Astrocyte (in vitro differentiated cells and primary cell): ENCODE measurements around the gene PPP1R15B. TPM values are rescaled to one million over a fixed set of nuclear protein-coding genes. Genes with fewer than 3 reads are reported as not detected.

Source experiments
- DNase-seq: peaks from one replicate; pipeline ENCODE4 v3.0.0-alpha.2; 2010; ENCODE audit warnings: low read depth
- FAIRE-seq: peaks from 2 replicates; lab custom pipeline; 2011; peaks lifted over from hg19 to GRCh38; lab: Jason Lieb, UNC
- H2AFZ ChIP-seq: 2 replicates; pipeline ENCODE4 v1.6.0; 2012; ENCODE audit warnings: low read depth, low read length, inconsistent platforms
- H3K27ac ChIP-seq: 2 replicates; pipeline ENCODE4 v1.5.1; 2011; ENCODE audit warnings: low read depth, low read length, inconsistent platforms
- H3K27me3 ChIP-seq: 2 replicates; pipeline ENCODE4 v1.6.0; 2011; ENCODE audit warnings: low read length, inconsistent platforms; ENCODE audit not compliant: insufficient read depth
- H3K36me3 ChIP-seq: 2 replicates; pipeline ENCODE4 v1.5.1; 2011; ENCODE audit warnings: low read length, inconsistent platforms; ENCODE audit not compliant: insufficient read depth
- H3K4me1 ChIP-seq: 2 replicates; pipeline ENCODE4 v1.5.1; 2011; ENCODE audit warnings: low read length, inconsistent platforms; ENCODE audit not compliant: insufficient read depth
- H3K4me2 ChIP-seq: 2 replicates; pipeline ENCODE4 v1.6.0; 2012; ENCODE audit warnings: low read length, inconsistent platforms
- H3K4me3 ChIP-seq: 2 replicates; pipeline ENCODE4 v1.5.1; 2011; ENCODE audit warnings: low read depth, mild to moderate bottlenecking, low read length, inconsistent platforms; ENCODE audit not compliant: insufficient read depth
- H3K79me2 ChIP-seq: 2 replicates; pipeline ENCODE4 v1.6.0; 2012; ENCODE audit warnings: mild to moderate bottlenecking, low read length, inconsistent platforms; ENCODE audit not compliant: insufficient read depth
- H3K9ac ChIP-seq: 2 replicates; pipeline ENCODE4 v1.6.0; 2012; ENCODE audit warnings: mild to moderate bottlenecking, low read length, inconsistent platforms
- H3K9me3 ChIP-seq: 2 replicates; pipeline ENCODE4 v1.5.1; 2012; ENCODE audit warnings: low read depth, mild to moderate bottlenecking, low read length, inconsistent platforms; ENCODE audit not compliant: insufficient read depth
- H4K20me1 ChIP-seq: 2 replicates; pipeline ENCODE4 v1.6.0; 2012; ENCODE audit warnings: low read length, inconsistent platforms; ENCODE audit not compliant: insufficient read depth
- H3K27ac Mint-ChIP-seq: one replicate; pipeline ENCODE4 v1.8.0; 2021; ENCODE audit warnings: mild to moderate bottlenecking, mixed read lengths; ENCODE audit not compliant: unreplicated experiment
- H3K27me3 Mint-ChIP-seq: one replicate; pipeline ENCODE4 v1.8.0; 2021; ENCODE audit warnings: low read depth, mixed read lengths; ENCODE audit not compliant: unreplicated experiment
- H3K36me3 Mint-ChIP-seq: one replicate; pipeline ENCODE4 v1.8.0; 2021; ENCODE audit warnings: low read depth, mixed read lengths; ENCODE audit not compliant: unreplicated experiment
- H3K4me1 Mint-ChIP-seq: one replicate; pipeline ENCODE4 v1.8.0; 2021; ENCODE audit warnings: low read depth, mixed read lengths; ENCODE audit not compliant: unreplicated experiment
- H3K4me3 Mint-ChIP-seq: one replicate; pipeline ENCODE4 v1.8.0; 2021; ENCODE audit warnings: mild to moderate bottlenecking, moderate library complexity, mixed read lengths; ENCODE audit not compliant: unreplicated experiment
- H3K9me3 Mint-ChIP-seq: one replicate; pipeline ENCODE4 v1.8.0; 2021; ENCODE audit warnings: mild to moderate bottlenecking, mixed read lengths; ENCODE audit not compliant: unreplicated experiment
- CTCF ChIP-seq: IDR thresholded peaks from 2 replicates; pipeline ENCODE4 v1.5.1; 2011; ENCODE audit warnings: low read depth, mild to moderate bottlenecking, inconsistent platforms, low read length, moderate library complexity; ENCODE audit not compliant: insufficient read depth
- EZH2 ChIP-seq: IDR thresholded peaks from 2 replicates; pipeline ENCODE4 v1.6.1; 2012; ENCODE audit warnings: mild to moderate bottlenecking, low read length, inconsistent platforms; ENCODE audit not compliant: insufficient read depth
- total RNA-seq: library from RNA; stranded (reverse); gene quantifications from 2 replicates; pipeline ENCODE4 v1.2.1, GENCODE V29; 2021

Gene PPP1R15B
- total RNA-seq, 1 donor from 2014 or later = 38.8 TPM

DNA sequence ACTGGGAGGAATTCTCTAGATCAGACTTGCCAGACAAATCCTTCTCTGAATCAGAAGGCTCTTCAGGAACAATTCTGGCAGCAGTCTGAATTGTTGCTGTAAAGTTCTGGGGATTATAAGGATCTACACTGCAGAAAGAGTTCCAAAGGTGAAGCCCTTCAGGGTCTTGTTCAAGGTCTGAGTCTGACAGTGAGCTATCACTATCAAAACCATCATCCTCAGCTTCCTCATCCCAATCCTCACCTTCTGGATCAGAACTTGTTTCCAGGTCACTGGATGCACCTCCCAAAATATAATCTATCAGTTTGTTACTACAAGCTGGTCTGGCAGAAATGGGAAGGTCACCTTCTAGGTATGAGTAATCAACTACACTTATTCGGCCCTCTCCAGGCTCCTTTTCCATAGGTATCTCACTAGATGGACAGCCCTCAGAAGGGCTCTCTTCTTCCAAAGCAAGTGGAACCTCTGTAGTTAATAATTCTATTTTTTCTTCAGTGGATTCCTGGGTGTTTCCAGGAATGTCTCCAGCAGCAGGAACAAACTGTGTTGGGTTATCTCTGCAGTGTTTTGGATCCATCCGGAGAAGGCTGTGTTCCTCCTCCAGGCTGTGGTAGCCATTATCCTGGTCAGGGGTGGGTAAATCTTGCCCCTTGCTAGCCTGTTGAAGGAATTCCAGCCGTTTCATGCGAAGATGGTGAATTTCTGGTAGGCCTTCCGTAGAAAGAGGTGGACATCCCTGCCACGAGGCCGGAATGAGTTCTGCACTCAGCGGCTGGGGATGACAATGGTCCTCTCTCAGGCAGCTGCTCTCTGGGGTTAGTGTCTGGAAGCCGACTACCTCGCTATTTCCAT is 1.6 kb downstream of the PPP1R15B start:
- Histone ChIP-seq H3K4me2 (peak overlapping the region; percentile 91), H3K4me1 (no peaks in the 10 kb centered on the region), H3K4me3 (peak overlapping the region; percentile 91), H3K9ac (peak overlapping the region; percentile 99), H3K27ac (peak overlapping the region; percentile 98), H3K9me3 (no peaks in the 10 kb centered on the region), H2AFZ (no peak overlapping the region), H3K79me2 (peaks cover 66% of the 10 kb centered on the region), H4K20me1 (peaks cover 61% of the 10 kb centered on the region), H3K27me3 (no peaks in the 10 kb centered on the region), H3K36me3 (peaks cover 8% of the 10 kb centered on the region)
- no peak for DNase-seq
- no peak for FAIRE-seq
- peaks cover 10% of the 10 kb centered on the region for H3K4me1 Mint-ChIP-seq
- TF ChIP-seq CTCF (no peak), EZH2 (no peak)
- H3K27me3 Mint-ChIP-seq = no peaks in the 10 kb centered on the region
- peaks cover 7% of the 10 kb centered on the region for H3K36me3 Mint-ChIP-seq
- no peaks in the 10 kb centered on the region for H3K9me3 Mint-ChIP-seq
- peak overlapping the region; percentile 99 for H3K4me3 Mint-ChIP-seq
- H3K27ac Mint-ChIP-seq = peak overlapping the region; percentile 99

DNA sequence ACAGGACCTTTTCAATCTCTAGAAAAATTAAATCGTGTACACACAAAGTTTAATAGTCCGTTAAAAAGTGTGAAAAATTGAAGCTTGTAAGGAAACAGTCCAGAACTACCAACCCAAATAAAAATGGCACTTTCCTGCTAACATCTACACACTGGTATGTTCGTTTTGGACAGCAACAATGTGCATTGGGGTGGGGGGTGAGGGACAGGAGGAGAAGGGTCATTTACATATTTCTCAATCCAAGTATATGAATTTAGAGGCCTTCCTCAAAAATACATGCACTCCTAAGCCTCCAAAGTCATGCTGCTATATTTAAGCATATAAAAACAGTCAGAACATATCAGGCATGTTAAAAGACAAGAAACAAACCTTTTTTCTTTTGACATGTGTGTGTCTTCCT is 2.5 kb downstream of the PPP1R15B start:
- Histone ChIP-seq H3K4me3 (peak overlapping the region; percentile 91), H3K9me3 (no peaks in the 10 kb centered on the region), H3K4me2 (peak overlapping the region; percentile 91), H3K4me1 (no peaks in the 10 kb centered on the region), H3K27me3 (no peaks in the 10 kb centered on the region), H3K36me3 (peaks cover 16% of the 10 kb centered on the region), H3K9ac (peak overlapping the region; percentile 99), H4K20me1 (peaks cover 71% of the 10 kb centered on the region), H2AFZ (no peak overlapping the region), H3K27ac (peak overlapping the region; percentile 98), H3K79me2 (peaks cover 75% of the 10 kb centered on the region)
- DNase-seq (no peak), FAIRE-seq (no peak)
- Mint-ChIP-seq H3K4me1 (peaks cover 10% of the 10 kb centered on the region), H3K4me3 (peak overlapping the region; percentile 99), H3K9me3 (no peaks in the 10 kb centered on the region), H3K36me3 (peaks cover 7% of the 10 kb centered on the region), H3K27ac (peak overlapping the region; percentile 99), H3K27me3 (no peaks in the 10 kb centered on the region)
- no peak for TF ChIP-seq CTCF
- TF ChIP-seq EZH2 = no peak

- Mint-ChIP-seq H3K27me3 (no peaks in the 10 kb centered on the region), H3K36me3 (peaks cover 7% of the 10 kb centered on the region), H3K27ac (no peak overlapping the region), H3K4me3 (peak overlapping the region; percentile 99), H3K4me1 (peaks cover 10% of the 10 kb centered on the region), H3K9me3 (no peaks in the 10 kb centered on the region)
- Histone ChIP-seq H3K4me2 (peak overlapping the region; percentile 91), H3K79me2 (peaks cover 80% of the 10 kb centered on the region), H4K20me1 (peaks cover 76% of the 10 kb centered on the region), H3K4me1 (no peaks in the 10 kb centered on the region), H3K9me3 (no peaks in the 10 kb centered on the region), H3K27me3 (no peaks in the 10 kb centered on the region), H3K9ac (peak overlapping the region; percentile 99), H2AFZ (no peak overlapping the region), H3K36me3 (peaks cover 20% of the 10 kb centered on the region), H3K4me3 (peak overlapping the region; percentile 91), H3K27ac (no peak overlapping the region)
- no peak for DNase-seq
- no peak for FAIRE-seq
- TF ChIP-seq CTCF (no peak), EZH2 (no peak)
Measured at GRCh38 chr1:204408602-204409001, 3.0 kb downstream of the PPP1R15B start.
